Erythroblast (primary cell): Measurements from ENCODE around the gene DAB2IP.

Experiments
- GATA1 ChIP-seq: IDR thresholded peaks from 2 replicates; pipeline ENCODE4 v1.6.1; 2011; ENCODE audit warnings: low read depth, mild to moderate bottlenecking, control low read depth, low read length, moderate library complexity
- POLR2A ChIP-seq: IDR thresholded peaks from 2 replicates; pipeline ENCODE4 v1.6.1; 2011; ENCODE audit warnings: mild to moderate bottlenecking, low read length

DNA sequence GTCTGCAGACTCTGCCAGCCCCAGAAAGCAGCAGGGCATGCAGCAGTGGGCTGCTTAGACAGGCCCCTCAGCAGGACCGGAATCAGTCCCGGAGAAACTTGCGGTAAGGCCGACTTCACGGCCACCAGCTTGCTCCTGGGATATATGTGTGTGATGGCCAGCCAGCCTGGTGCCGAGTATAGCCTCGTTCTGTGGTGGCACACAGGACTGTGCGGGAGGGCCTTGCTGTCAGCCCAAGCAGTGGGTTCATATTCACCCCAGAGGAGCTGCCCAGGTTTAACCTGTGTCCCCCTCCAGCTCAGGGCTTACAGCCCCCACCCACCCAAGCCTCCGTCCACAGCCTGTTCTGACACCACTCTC lies 112.9 kb downstream of the DAB2IP start:
- TF ChIP-seq POLR2A (no peak), GATA1 (no peak)
